Gastroesophageal sphincter (tissue), 4 donors: ENCODE data around the gene KLHL3. TPM values are rescaled to one million over a fixed set of nuclear protein-coding genes. Genes with fewer than 3 reads are reported as not detected.

Source experiments
- ATAC-seq: fragments of 150-250 bp; one replicate; pipeline ENCODE4 v1.9.1; 2016; ENCODE audit warnings: mild to moderate bottlenecking, moderate library complexity
- H3K27ac ChIP-seq, 4 donors: fragments of 200-600 bp; sonication (generic) in 3 of 4; 1 replicate in 3 of 4; 2 replicates in 1 of 4; pipeline ENCODE4 v1.5.1; 2016 to 2019
- H3K27me3 ChIP-seq: fragments of 200-600 bp; sonication (generic); one replicate; pipeline ENCODE4 v1.5.1; 2019
- H3K36me3 ChIP-seq, 2 donors: fragments of 200-600 bp; sonication (generic); one replicate each; pipeline ENCODE4 v1.5.1; 2019; ENCODE audit warnings: control low read depth in 1 of 2
- H3K4me1 ChIP-seq, 3 donors: fragments of 200-600 bp; sonication (generic); 1 replicate in 2 of 3; 2 replicates in 1 of 3; pipeline ENCODE4 v1.5.1; 2016 to 2019; ENCODE audit warnings: control low read depth in 2 of 3
- H3K4me3 ChIP-seq, 2 donors: fragments of 200-600 bp; sonication (generic); one replicate each; pipeline ENCODE4 v1.5.1; 2019; ENCODE audit warnings: mild to moderate bottlenecking in 1 of 2, moderate library complexity in 1 of 2
- H3K9me3 ChIP-seq, 3 donors: fragments of 200-600 bp; sonication (generic); one replicate each; pipeline ENCODE4 v1.5.1; 2017 to 2019; ENCODE audit warnings: control low read depth in 2 of 3
- EP300 ChIP-seq: sonication (generic); formaldehyde crosslinking; IDR thresholded peaks from one replicate; pipeline ENCODE4 v1.6.1; 2017; ENCODE audit warnings: antibody characterized with exemption, mild to moderate bottlenecking
- POLR2A ChIP-seq, 2 donors: fragments of 450-650 bp; IDR thresholded peaks; one replicate each; pipeline ENCODE4 v1.6.1; 2017; ENCODE audit warnings: antibody characterized with exemption in 2 of 2, mild to moderate bottlenecking in 2 of 2, moderate library complexity in 1 of 2
- POLR2AphosphoS5 ChIP-seq: sonication (generic); formaldehyde crosslinking; IDR thresholded peaks from one replicate; pipeline ENCODE4 v1.6.1; 2017; ENCODE audit warnings: antibody characterized with exemption
- WGBS, 2 donors: methylation state at CpG; one replicate each; pipeline ENCODE4 v1.1.5; 2018; ENCODE audit warnings: low coverage in 1 of 2; 5-methylcytosine and 5-hydroxymethylcytosine counted together
- total RNA-seq, 4 donors: library from RNA; depleted of rRNA; stranded (reverse); fragments of >200 nt; gene quantifications; one replicate each; pipeline ENCODE4 v1.1.0, GENCODE V29; 2016
- TF ChIP-seq, protein P1 (sequence below), 4 experiments: fragments of 200-600 bp in 2 of 4; fragments of 450-650 bp in 2 of 4; sonication (generic) in 1 of 4; IDR thresholded peaks; one replicate each; pipeline ENCODE4 v1.5.1; 2017 to 2019; ENCODE audit warnings: antibody characterized with exemption in 4 of 4, mild to moderate bottlenecking in 2 of 4, moderate library complexity in 2 of 4

The KLHL3 gene
- total RNA-seq, 4 donors from 2014 or later = 2.3 to 6.9 (median 5.4) TPM

- no peak overlapping the region for H3K4me3 ChIP-seq
- H3K36me3 ChIP-seq = no peaks in the 10 kb centered on the region
- TF ChIP-seq EP300 = no peak
- TF ChIP-seq, protein P1, sequence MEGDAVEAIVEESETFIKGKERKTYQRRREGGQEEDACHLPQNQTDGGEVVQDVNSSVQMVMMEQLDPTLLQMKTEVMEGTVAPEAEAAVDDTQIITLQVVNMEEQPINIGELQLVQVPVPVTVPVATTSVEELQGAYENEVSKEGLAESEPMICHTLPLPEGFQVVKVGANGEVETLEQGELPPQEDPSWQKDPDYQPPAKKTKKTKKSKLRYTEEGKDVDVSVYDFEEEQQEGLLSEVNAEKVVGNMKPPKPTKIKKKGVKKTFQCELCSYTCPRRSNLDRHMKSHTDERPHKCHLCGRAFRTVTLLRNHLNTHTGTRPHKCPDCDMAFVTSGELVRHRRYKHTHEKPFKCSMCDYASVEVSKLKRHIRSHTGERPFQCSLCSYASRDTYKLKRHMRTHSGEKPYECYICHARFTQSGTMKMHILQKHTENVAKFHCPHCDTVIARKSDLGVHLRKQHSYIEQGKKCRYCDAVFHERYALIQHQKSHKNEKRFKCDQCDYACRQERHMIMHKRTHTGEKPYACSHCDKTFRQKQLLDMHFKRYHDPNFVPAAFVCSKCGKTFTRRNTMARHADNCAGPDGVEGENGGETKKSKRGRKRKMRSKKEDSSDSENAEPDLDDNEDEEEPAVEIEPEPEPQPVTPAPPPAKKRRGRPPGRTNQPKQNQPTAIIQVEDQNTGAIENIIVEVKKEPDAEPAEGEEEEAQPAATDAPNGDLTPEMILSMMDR (IDR thresholded peaks at IDR 0.05) = no peak
- no peak for TF ChIP-seq POLR2A (IDR thresholded peaks at IDR 0.05)
- no peak for TF ChIP-seq POLR2AphosphoS5
- H3K4me1 ChIP-seq = peaks cover 0 to 18% (median 7%) of the 10 kb centered on the region in 3 donors
- H3K27me3 ChIP-seq = no peaks in the 10 kb centered on the region
- H3K27ac ChIP-seq = no peak overlapping the region
- 73 to 75% methylated on average over 1 to 3 of the region's 3 CpGs for WGBS, 2 donors
- no peak for ATAC-seq
- H3K9me3 ChIP-seq = no peaks in the 10 kb centered on the region
Observed at GRCh38 chr5:137731176-137731575, 4.7 kb downstream of the KLHL3 start.

- H3K4me3 ChIP-seq = no peak overlapping the region
- peaks cover 0 to 10% (median 0%) of the 10 kb centered on the region in 3 donors for H3K4me1 ChIP-seq
- no peaks in the 10 kb centered on the region for H3K27me3 ChIP-seq
- no peaks in the 10 kb centered on the region for H3K36me3 ChIP-seq
- ATAC-seq = no peak
- H3K9me3 ChIP-seq = no peaks in the 10 kb centered on the region
- H3K27ac ChIP-seq = no peak overlapping the region
- TF ChIP-seq POLR2A (IDR thresholded peaks at IDR 0.05) = no peak
- no peak for TF ChIP-seq POLR2AphosphoS5
- TF ChIP-seq, protein P1 (IDR thresholded peaks at IDR 0.05) = no peak
Observed at GRCh38 chr5:137730336-137730735, 5.6 kb downstream of the KLHL3 start.

DNA sequence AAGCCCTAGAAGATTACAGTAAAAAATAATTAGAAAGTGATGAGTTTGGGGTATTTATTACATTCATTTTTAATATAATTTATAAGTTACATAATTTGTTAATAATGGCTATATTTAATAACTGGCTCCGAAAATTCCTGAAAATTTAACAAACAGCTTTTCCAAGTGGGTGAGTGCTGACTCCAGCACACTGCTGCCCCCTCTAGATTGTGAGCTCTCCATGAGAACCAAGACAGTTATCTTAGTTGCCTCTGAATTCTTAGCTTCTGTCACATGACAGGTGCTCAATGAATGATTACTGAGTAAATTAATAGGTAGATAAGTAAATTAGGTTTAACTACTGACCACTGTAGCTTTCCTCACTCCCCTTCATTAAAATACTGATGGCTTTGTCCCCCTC lies 7.8 kb downstream of the KLHL3 start:
- no peaks in the 10 kb centered on the region for H3K4me1 ChIP-seq
- no peak for ATAC-seq
- TF ChIP-seq, protein P1 (IDR thresholded peaks at IDR 0.05) = no peak
- TF ChIP-seq POLR2A (IDR thresholded peaks at IDR 0.05) (no peak), POLR2AphosphoS5 (no peak), EP300 (no peak)
- peaks cover 0 to 6% (median 0%) of the 10 kb centered on the region in 3 donors for H3K9me3 ChIP-seq
- no peak overlapping the region for H3K4me3 ChIP-seq
- whole genome bisulfite sequencing, 2 donors = 63 to 83% methylated on average over 1 of the region's 1 CpG
- H3K27ac ChIP-seq = no peak overlapping the region
- no peaks in the 10 kb centered on the region for H3K27me3 ChIP-seq
- H3K36me3 ChIP-seq = no peaks in the 10 kb centered on the region

DNA sequence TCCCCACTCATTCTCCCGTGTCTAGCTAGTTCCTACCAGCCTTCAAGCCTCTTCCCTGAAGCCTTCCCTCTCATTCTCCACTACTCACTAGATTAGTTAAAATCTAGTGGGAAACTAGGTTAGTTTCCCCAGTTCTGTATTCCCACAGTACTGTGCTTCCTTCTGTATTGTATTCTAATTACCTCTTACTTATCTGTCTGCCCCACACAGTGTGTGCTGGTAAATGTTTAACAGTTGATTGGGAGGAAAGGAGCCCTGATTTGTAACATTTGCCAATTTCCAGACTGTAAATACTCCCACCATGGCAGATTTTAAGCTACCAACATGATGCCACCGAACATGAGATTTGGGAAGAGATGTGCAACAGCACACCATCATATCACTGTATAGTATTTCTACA lies 8.3 kb downstream of the KLHL3 start:
- TF ChIP-seq POLR2A (IDR thresholded peaks at IDR 0.05) = no peak
- TF ChIP-seq EP300 = no peak
- TF ChIP-seq, protein P1 (IDR thresholded peaks at IDR 0.05) = no peak
- TF ChIP-seq POLR2AphosphoS5 = no peak
- no peak overlapping the region for H3K27ac ChIP-seq
- no peak for ATAC-seq
- WGBS, 2 donors = 87 to 100% methylated on average over 2 of the region's 2 CpGs
- no peaks in the 10 kb centered on the region for H3K36me3 ChIP-seq
- H3K4me1 ChIP-seq = no peaks in the 10 kb centered on the region
- H3K27me3 ChIP-seq = no peaks in the 10 kb centered on the region
- no peak overlapping the region for H3K4me3 ChIP-seq
- H3K9me3 ChIP-seq = peaks cover 0 to 8% (median 0%) of the 10 kb centered on the region in 3 donors

GRCh38 chr5:137724251-137724650 lies 11.6 kb downstream of the KLHL3 start:
- H3K9me3 ChIP-seq = peaks cover 0 to 8% (median 0%) of the 10 kb centered on the region in 3 donors
- peaks cover 0 to 5% of the 10 kb centered on the region in 2 donors for H3K36me3 ChIP-seq
- 85 to 86% methylated on average over 2 of the region's 2 CpGs for WGBS, 2 donors
- no peaks in the 10 kb centered on the region for H3K27me3 ChIP-seq
- TF ChIP-seq POLR2A (IDR thresholded peaks at IDR 0.05) (no peak), EP300 (no peak), POLR2AphosphoS5 (no peak)
- TF ChIP-seq, protein P1 (IDR thresholded peaks at IDR 0.05) = no peak
- no peaks in the 10 kb centered on the region for H3K4me1 ChIP-seq
- H3K4me3 ChIP-seq = no peak overlapping the region
- no peak for ATAC-seq
- no peak overlapping the region for H3K27ac ChIP-seq
